ENCODE results near the gene DSG4.

Gene DSG4

DNA sequence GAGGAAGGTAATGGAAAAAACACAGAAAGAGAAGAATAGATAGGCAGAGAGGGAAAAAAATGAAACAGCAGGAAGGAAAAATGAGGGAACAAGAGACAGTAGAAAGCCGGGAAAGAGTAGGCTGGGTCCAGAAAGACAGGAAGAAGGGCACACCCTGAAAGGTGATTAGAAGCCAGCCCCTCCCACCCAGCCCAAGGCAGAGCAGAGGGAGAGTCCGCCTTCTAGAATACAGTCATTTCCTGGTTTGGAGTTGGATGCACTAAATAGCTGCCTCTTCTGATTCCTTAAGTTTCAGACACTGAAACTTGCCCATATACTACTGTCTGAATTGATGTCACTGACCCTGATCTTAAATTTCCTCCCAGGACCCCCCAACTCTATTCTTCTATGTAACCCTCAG is 53.0 kb downstream of the DSG4 start:
- no peaks in the 10 kb centered on the region for H3K36me3 ChIP-seq (ENCODE audit: insufficient read depth, low read length)
- no peaks in the 10 kb centered on the region for H3K9me3 ChIP-seq (ENCODE audit: low read depth, low read length)
- no peak overlapping the region for H3K4me3 ChIP-seq
- H3K9ac ChIP-seq (ENCODE audit: insufficient read length) = no peak overlapping the region
- DNase-seq (ENCODE audit: low read depth, low spot score) = no peak
- H3K27ac ChIP-seq = no peak overlapping the region
- TF ChIP-seq EZH2 (IDR thresholded peaks at IDR 0.05) (no peak), POLR2AphosphoS5 (IDR thresholded peaks at IDR 0.05; ENCODE audit: borderline replicate concordance, low read depth, low read length) (no peak), FOXP2 (optimal IDR thresholded peaks at IDR 0.05; ENCODE audit: control extremely low read depth, extremely low read length, insufficient read depth) (no peak)

DNA sequence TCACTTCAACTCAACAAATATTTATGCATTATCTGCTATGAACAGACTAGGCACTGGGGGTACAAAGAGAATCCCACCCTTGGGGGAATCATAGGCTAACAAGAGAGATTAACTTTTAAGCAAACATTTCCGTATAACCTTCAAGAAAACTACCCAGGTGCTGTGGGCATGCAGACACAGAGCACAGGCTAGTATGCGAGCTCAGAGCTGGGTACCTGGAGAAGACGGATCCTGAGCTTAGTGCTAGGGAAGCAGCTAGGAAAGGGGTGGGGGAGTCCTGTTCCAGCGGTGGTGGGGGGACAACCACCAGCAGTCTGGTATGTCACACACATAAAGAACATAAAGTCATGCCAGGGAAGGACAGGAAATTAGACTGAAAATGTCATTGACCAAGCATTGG is 53.5 kb downstream of the DSG4 start:
- Histone ChIP-seq H3K27ac (no peak overlapping the region), H3K9me3 (ENCODE audit: low read depth, low read length) (no peaks in the 10 kb centered on the region), H3K4me3 (no peak overlapping the region), H3K36me3 (ENCODE audit: insufficient read depth, low read length) (no peaks in the 10 kb centered on the region), H3K9ac (ENCODE audit: insufficient read length) (no peak overlapping the region)
- DNase-seq (ENCODE audit: low read depth, low spot score) = no peak
- TF ChIP-seq EZH2 (IDR thresholded peaks at IDR 0.05) = no peak

DNA sequence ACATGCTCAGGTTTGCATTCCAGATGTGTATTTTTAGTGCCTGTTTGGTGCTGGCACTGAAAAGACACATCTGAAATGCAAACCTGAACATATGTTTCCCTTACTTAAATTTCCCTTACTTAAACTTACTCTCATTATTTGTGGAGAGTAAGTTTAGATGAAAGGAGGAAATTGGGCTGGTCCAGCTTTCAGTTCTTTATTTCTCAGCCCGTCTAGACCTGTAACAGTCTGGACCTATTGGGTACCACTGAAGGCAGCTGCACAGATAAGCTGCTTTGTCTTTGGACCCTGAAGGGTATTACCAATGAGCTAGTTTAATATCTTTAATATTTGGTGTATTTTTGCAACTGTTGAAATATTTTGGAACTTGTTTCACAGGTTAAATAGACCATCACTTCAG is 54.0 kb downstream of the DSG4 start:
- no peaks in the 10 kb centered on the region for H3K9me3 ChIP-seq (ENCODE audit: low read depth, low read length)
- H3K36me3 ChIP-seq (ENCODE audit: insufficient read depth, low read length) = no peaks in the 10 kb centered on the region
- DNase-seq (ENCODE audit: low read depth, low spot score) = no peak
- no peak overlapping the region for H3K4me3 ChIP-seq
- TF ChIP-seq EZH2 (IDR thresholded peaks at IDR 0.05) (no peak), POLR2AphosphoS5 (IDR thresholded peaks at IDR 0.05; ENCODE audit: borderline replicate concordance, low read depth, low read length) (no peak), FOXP2 (optimal IDR thresholded peaks at IDR 0.05; ENCODE audit: control extremely low read depth, extremely low read length, insufficient read depth) (no peak)
- no peak overlapping the region for H3K9ac ChIP-seq (ENCODE audit: insufficient read length)
- H3K27ac ChIP-seq = no peak overlapping the region

DNA sequence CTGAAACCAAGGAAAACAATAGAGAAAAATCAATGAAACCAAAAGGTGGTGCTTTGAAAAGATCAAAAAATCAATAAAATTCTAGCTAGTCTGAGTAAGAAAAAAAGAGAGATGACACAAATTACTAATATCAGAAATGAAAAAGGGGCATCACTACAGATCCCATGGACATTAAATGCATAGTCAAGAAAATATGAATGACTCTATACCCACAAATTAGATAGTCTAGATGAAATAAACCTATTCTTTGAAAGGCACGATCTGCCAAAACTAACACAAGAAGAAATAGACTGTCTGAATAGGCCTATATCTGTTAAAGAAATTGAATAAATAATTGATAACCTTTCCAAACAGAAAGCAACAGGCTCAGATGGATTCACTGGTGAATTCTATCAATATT is 55.7 kb downstream of the DSG4 start:
- Histone ChIP-seq H3K27ac (no peak overlapping the region), H3K36me3 (ENCODE audit: insufficient read depth, low read length) (no peaks in the 10 kb centered on the region), H3K9me3 (ENCODE audit: low read depth, low read length) (no peaks in the 10 kb centered on the region), H3K4me3 (no peak overlapping the region), H3K9ac (ENCODE audit: insufficient read length) (no peak overlapping the region)
- TF ChIP-seq EZH2 (IDR thresholded peaks at IDR 0.05) (no peak), FOXP2 (optimal IDR thresholded peaks at IDR 0.05; ENCODE audit: control extremely low read depth, extremely low read length, insufficient read depth) (no peak), POLR2AphosphoS5 (IDR thresholded peaks at IDR 0.05; ENCODE audit: borderline replicate concordance, low read depth, low read length) (no peak)
- no peak for DNase-seq (ENCODE audit: low read depth, low spot score)

DNA sequence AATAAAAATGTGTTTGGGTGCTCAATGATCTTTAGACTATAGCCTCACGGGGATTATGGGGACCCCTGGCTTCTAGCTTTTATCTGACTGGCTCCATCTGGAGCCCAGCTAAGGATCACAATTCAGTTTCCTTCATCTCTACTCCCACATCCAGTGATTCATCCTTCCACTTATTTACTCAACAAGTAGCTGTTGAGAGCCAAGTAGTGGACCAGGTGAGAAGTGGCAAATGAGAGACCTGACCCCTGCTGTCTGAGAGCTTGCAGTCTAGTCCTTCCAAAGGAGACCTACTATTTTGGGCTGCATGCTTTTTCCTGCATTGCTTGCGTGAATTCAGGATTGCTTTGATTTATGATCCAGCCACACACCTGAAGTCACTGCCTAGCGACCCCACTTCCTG is 60.2 kb downstream of the DSG4 start:
- TF ChIP-seq EZH2 (IDR thresholded peaks at IDR 0.05) (no peak), POLR2AphosphoS5 (IDR thresholded peaks at IDR 0.05; ENCODE audit: borderline replicate concordance, low read depth, low read length) (no peak), FOXP2 (optimal IDR thresholded peaks at IDR 0.05; ENCODE audit: control extremely low read depth, extremely low read length, insufficient read depth) (no peak)

DNA sequence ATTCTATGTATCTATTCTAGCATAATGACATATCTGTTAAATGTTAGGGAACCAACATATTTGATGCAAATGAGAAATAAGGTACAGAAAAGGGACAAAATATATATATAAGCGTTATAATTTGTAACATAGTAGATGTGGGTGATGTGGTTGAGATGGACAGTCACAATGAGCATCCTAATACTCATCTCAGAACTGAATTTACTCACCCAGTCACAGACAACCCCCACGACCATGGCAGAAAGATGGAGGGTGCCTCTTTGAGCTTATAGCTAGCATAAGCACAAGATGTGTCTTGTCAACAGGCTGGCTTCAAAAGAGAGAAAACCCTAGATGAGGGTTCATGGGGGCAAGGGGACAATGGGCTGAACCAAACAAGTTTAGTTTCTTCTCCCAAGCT is 61.8 kb downstream of the DSG4 start:
- H3K9me3 ChIP-seq (ENCODE audit: low read depth, low read length) = no peaks in the 10 kb centered on the region
- H3K4me3 ChIP-seq = no peak overlapping the region
- no peaks in the 10 kb centered on the region for H3K36me3 ChIP-seq (ENCODE audit: insufficient read depth, low read length)
- no peak for TF ChIP-seq FOXP2 (optimal IDR thresholded peaks at IDR 0.05; ENCODE audit: control extremely low read depth, extremely low read length, insufficient read depth)
- TF ChIP-seq EZH2 (IDR thresholded peaks at IDR 0.05) = no peak
- no peak for TF ChIP-seq POLR2AphosphoS5 (IDR thresholded peaks at IDR 0.05; ENCODE audit: borderline replicate concordance, low read depth, low read length)
- H3K27ac ChIP-seq = no peak overlapping the region
- no peak overlapping the region for H3K9ac ChIP-seq (ENCODE audit: insufficient read length)
- no peak for DNase-seq (ENCODE audit: low read depth, low spot score)

More for the DNA sequence above, 60.2 kb downstream of the DSG4 start:
- H3K9me3 ChIP-seq (ENCODE audit: low read depth, low read length) = no peaks in the 10 kb centered on the region
- H3K36me3 ChIP-seq (ENCODE audit: insufficient read depth, low read length) = no peaks in the 10 kb centered on the region
- H3K9ac ChIP-seq (ENCODE audit: insufficient read length) = no peak overlapping the region
- DNase-seq (ENCODE audit: low read depth, low spot score) = no peak
- no peak overlapping the region for H3K27ac ChIP-seq
- no peak overlapping the region for H3K4me3 ChIP-seq

DNA sequence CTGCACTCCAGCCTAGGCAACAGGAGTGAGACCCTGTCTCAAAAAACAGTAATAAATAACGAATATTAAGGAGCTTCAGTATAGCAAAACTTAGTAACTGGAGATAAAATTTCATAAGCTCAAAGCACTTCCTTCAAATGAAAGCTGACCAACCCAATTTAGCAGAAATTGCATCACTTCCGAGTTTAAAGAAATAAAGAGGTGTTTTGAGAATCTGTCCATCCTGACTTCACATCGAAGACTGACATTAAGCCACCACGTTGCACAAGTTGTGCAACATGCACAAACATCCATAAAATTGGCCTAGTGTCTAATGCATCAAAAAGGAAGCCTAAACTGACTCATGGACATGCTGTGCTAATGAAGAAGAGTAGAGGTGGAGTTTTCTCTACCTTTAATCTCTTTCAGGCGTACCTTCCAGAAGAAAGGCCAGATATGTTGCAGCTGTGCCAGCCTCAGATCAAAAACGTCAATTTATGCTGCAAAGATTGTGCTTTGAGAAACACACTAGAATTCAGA is 63.3 kb downstream of the DSG4 start:
- no peaks in the 10 kb centered on the region for H3K36me3 ChIP-seq (ENCODE audit: insufficient read depth, low read length)
- DNase-seq (ENCODE audit: low read depth, low spot score) = no peak
- no peak overlapping the region for H3K4me3 ChIP-seq
- TF ChIP-seq POLR2AphosphoS5 (IDR thresholded peaks at IDR 0.05; ENCODE audit: borderline replicate concordance, low read depth, low read length) (no peak), EZH2 (IDR thresholded peaks at IDR 0.05) (no peak), FOXP2 (optimal IDR thresholded peaks at IDR 0.05; ENCODE audit: control extremely low read depth, extremely low read length, insufficient read depth) (no peak)
- no peak overlapping the region for H3K27ac ChIP-seq
- no peak overlapping the region for H3K9ac ChIP-seq (ENCODE audit: insufficient read length)
- no peaks in the 10 kb centered on the region for H3K9me3 ChIP-seq (ENCODE audit: low read depth, low read length)

DNA sequence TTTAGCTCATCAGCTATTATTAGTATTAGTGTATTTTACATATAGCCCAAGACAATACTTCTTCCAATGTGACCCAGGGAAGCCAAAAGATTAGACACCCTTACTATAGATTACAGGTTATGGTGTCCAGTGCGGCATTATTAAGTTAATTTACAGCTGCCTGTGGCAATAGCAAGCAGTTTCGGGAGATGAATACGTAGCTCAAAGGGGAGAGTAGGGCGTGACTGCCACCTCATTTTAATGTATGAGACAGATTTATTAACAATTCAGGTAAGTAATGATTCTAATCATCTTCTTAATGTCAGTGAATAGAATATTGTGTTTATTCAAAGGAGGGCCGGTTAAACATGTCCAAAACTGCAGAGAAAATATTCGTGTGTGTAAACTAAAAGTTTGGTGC is 64.2 kb downstream of the DSG4 start:
- Histone ChIP-seq H3K9me3 (ENCODE audit: low read depth, low read length) (no peaks in the 10 kb centered on the region), H3K4me3 (no peak overlapping the region), H3K9ac (ENCODE audit: insufficient read length) (no peak overlapping the region), H3K36me3 (ENCODE audit: insufficient read depth, low read length) (no peaks in the 10 kb centered on the region), H3K27ac (no peak overlapping the region)
- no peak for TF ChIP-seq FOXP2 (optimal IDR thresholded peaks at IDR 0.05; ENCODE audit: control extremely low read depth, extremely low read length, insufficient read depth)
- no peak for TF ChIP-seq EZH2 (IDR thresholded peaks at IDR 0.05)
- TF ChIP-seq POLR2AphosphoS5 (IDR thresholded peaks at IDR 0.05; ENCODE audit: borderline replicate concordance, low read depth, low read length) = no peak
- no peak for DNase-seq (ENCODE audit: low read depth, low spot score)

DNA sequence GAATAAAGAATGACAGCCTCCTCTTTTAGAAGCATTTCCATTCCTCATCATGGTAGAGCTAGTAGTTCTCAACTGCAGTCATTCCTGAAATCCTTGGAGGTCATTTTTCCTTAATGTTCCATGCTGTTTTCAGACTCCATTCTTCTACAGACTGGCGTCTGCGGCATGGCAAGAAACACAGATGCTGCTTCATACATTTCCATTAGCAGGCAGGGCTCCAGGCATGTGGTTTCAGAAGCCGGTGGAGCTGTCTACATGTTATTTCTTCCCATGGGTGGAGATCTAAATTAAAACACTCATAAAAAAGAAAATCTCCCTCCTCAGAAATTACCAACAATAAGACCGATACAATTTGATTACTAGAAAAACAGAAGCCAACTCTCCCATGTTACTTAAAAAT is 64.9 kb downstream of the DSG4 start:
- Histone ChIP-seq H3K9ac (ENCODE audit: insufficient read length) (no peak overlapping the region), H3K9me3 (ENCODE audit: low read depth, low read length) (no peaks in the 10 kb centered on the region), H3K4me3 (no peak overlapping the region), H3K36me3 (ENCODE audit: insufficient read depth, low read length) (no peaks in the 10 kb centered on the region), H3K27ac (no peak overlapping the region)
- DNase-seq (ENCODE audit: low read depth, low spot score) = no peak
- no peak for TF ChIP-seq FOXP2 (optimal IDR thresholded peaks at IDR 0.05; ENCODE audit: control extremely low read depth, extremely low read length, insufficient read depth)

Data from SK-N-MC (cell line).